Thymus (tissue), 11 donors: ENCODE results near the gene VTI1A. TPM values are rescaled to one million over a fixed set of nuclear protein-coding genes. Genes with fewer than 3 reads are reported as not detected.

Source experiments
- DNase-seq, 9 donors: peaks; one replicate each; pipeline ENCODE4 v3.0.0-alpha.2; 2013; ENCODE audit warnings: low spot score in 9 of 9, low read depth in 6 of 9, missing footprints in 1 of 9
- H3K27ac ChIP-seq, 2 donors: one replicate each; pipeline ENCODE4 v1.5.1; 2013; ENCODE audit warnings: control low read depth in 1 of 2, low read depth in 1 of 2, low read length in 1 of 2, mild to moderate bottlenecking in 1 of 2, moderate library complexity in 1 of 2
- H3K27me3 ChIP-seq, 2 donors: one replicate each; pipeline ENCODE4 v1.5.1; 2013; ENCODE audit warnings: low read length in 1 of 2; ENCODE audit not compliant: control insufficient read depth in 2 of 2, insufficient read depth in 1 of 2
- H3K36me3 ChIP-seq, 2 donors: one replicate each; pipeline ENCODE4 v1.5.1; 2013; ENCODE audit warnings: low read length in 1 of 2, mild to moderate bottlenecking in 1 of 2, moderate library complexity in 1 of 2; ENCODE audit not compliant: control insufficient read depth in 2 of 2, insufficient read depth in 2 of 2
- H3K4me1 ChIP-seq, 2 donors: one replicate each; pipeline ENCODE4 v1.5.1; 2013; ENCODE audit warnings: low read length in 2 of 2; ENCODE audit not compliant: control insufficient read depth in 2 of 2, insufficient read depth in 2 of 2
- H3K4me3 ChIP-seq, 2 donors: one replicate each; pipeline ENCODE4 v1.5.1; 2013; ENCODE audit warnings: low read length in 2 of 2, control low read depth in 1 of 2, mild to moderate bottlenecking in 1 of 2
- H3K9me3 ChIP-seq, 2 donors: one replicate each; pipeline ENCODE4 v1.5.1; 2013; ENCODE audit warnings: low read length in 1 of 2, mild to moderate bottlenecking in 1 of 2; ENCODE audit not compliant: control insufficient read depth in 2 of 2, insufficient read depth in 1 of 2
- WGBS: extraction: QIAGEN DNeasy Blood & Tissue Kit; methylation state at CpG from one replicate; pipeline ENCODE4 v1.1.7; 2013; 5-methylcytosine and 5-hydroxymethylcytosine counted together
- polyA plus RNA-seq: library from polyadenylated mRNA; stranded (reverse); fragments of 200-250 nt; gene quantifications from one replicate; pipeline ENCODE4 v1.2.3, GENCODE V29; 2013
- total RNA-seq: library from RNA; stranded (reverse); fragments of 120-200 nt; gene quantifications from one replicate; pipeline ENCODE4 v1.2.4, GENCODE V29; 2013
- donor health status: healthy.

The VTI1A gene
- total and polyA plus RNA-seq, 2 donors: 15.9 to 27.0 TPM

DNA sequence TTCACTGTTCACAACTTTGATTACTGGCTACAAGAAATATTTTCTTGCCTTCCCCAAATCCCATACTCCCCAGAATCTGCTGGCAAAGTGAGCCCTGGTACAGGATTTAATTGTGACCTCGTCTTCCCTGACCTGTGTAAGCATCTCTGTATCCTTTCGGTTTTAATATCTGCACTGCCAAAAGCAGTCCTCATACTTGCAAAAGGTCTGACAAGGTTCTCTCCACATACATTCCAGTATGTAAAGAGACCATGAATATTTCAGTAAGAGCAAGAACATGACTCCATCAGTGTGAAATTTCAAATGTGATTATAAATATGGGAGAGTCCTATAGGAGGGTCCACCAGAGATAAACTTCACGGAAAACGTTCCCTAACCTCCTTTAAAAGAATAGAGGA lies 369.0 kb downstream of the VTI1A start:
- no peaks in the 10 kb centered on the region for H3K9me3 ChIP-seq
- H3K27me3 ChIP-seq: no peaks in the 10 kb centered on the region
- WGBS: 91% methylated on average over 4 of the region's 4 CpGs
- no peak for DNase-seq
- H3K4me1 ChIP-seq: peaks cover 0 to 22% of the 10 kb centered on the region in 2 donors
- peaks cover 3 to 4% of the 10 kb centered on the region in 2 donors for H3K36me3 ChIP-seq
- no peak overlapping the region for H3K4me3 ChIP-seq
- H3K27ac ChIP-seq: no peak overlapping the region

DNA sequence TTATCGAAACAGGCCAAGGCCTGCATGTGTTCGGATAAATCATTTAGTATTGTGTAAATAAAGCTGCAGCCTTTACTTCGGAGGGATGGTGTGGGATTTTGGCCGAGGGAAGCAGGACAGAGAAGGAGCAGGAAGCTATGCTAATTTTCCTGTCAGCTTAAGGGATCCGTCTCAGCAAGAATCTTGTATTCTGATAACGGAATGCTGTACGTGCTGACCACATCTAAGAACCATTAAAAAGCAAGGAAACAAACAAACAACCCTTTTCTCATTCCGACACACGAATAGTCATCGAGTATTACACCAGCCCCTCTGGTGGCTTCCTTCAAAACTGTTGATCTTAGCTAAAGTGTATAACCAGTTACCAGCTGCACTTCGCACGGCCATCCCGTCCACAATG lies 369.9 kb downstream of the VTI1A start:
- DNase-seq: no peak

DNA sequence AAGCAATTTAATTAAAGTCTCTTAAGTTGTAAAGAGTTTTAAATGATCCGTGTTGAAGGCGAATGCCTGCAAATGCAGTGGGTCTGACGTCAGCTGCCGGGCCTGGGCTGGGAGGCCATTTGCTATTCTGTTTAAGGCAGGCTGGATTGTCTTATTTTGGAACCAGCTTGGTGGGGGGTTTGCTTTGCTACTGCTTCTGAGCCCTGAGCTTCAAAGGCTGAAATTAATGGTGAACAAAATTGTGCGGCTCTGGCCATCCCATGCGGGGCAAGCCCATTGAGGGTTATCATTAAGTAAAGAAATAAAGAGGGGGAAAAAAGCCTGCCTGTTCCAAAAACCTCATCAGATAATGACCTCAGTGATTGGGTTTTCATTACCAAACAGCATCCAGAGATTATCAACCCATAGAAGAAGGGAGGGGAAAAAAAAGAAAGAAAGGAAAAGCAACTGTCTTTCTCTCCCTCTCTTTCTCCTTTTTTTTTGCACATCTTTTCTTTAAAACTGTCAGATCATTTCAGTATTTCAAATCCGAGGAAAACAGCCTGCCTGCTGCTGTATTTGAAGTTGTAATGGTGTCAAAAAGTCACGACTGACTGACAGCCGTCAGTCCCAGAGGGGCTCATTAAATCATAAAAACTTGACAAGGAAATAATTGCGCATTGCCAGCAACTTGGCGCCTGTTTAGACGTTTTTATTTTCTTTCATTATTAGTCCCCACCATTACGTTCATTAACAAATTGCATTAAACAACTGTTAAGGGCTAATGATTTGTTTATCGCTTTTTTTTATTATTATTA lies 371.2 kb downstream of the VTI1A start:
- Histone ChIP-seq H3K4me3 (no peak overlapping the region), H3K4me1 (peaks cover 0 to 18% of the 10 kb centered on the region in 2 donors)
- WGBS: 98% methylated on average over 14 of the region's 14 CpGs

More for the DNA sequence above, 369.9 kb downstream of the VTI1A start:
- Histone ChIP-seq H3K4me3 (no peak overlapping the region), H3K27ac (no peak overlapping the region), H3K36me3 (peaks cover 3 to 4% of the 10 kb centered on the region in 2 donors), H3K9me3 (no peaks in the 10 kb centered on the region), H3K4me1 (peaks cover 0 to 22% of the 10 kb centered on the region in 2 donors), H3K27me3 (no peaks in the 10 kb centered on the region)
- WGBS: 96% methylated on average over 13 of the region's 13 CpGs

DNA sequence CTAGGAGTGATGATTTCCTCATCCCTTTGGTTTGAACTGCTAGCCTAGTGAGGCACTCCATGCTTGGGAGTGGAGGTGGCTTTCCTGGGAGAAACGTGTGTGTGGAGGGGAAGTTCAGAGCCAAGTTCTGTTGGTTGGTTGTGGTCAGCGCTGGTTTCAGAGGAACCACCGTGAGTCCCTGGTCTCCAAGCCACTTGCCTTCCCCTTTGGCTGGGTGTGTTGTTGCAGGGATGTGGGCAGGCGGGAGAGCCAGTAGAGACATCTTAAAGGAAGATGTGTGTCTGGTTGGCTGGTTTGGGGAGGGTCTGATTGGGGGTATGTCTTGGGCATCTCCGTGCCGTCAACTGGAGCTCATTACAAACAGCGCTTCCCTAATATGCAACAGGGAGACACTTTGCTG lies 372.2 kb downstream of the VTI1A start:
- peaks cover 3 to 4% of the 10 kb centered on the region in 2 donors for H3K36me3 ChIP-seq
- DNase-seq: no peak
- WGBS: 90% methylated on average over 7 of the region's 7 CpGs
- no peaks in the 10 kb centered on the region for H3K9me3 ChIP-seq
- peaks cover 0 to 15% of the 10 kb centered on the region in 2 donors for H3K4me1 ChIP-seq
- no peak overlapping the region for H3K4me3 ChIP-seq
- no peak overlapping the region for H3K27ac ChIP-seq
- no peaks in the 10 kb centered on the region for H3K27me3 ChIP-seq

More for the DNA sequence above, 371.2 kb downstream of the VTI1A start:
- Histone ChIP-seq H3K36me3 (peaks cover 3 to 4% of the 10 kb centered on the region in 2 donors), H3K27ac (no peak overlapping the region), H3K27me3 (no peaks in the 10 kb centered on the region), H3K9me3 (no peaks in the 10 kb centered on the region)
- DNase-seq: no peak

DNA sequence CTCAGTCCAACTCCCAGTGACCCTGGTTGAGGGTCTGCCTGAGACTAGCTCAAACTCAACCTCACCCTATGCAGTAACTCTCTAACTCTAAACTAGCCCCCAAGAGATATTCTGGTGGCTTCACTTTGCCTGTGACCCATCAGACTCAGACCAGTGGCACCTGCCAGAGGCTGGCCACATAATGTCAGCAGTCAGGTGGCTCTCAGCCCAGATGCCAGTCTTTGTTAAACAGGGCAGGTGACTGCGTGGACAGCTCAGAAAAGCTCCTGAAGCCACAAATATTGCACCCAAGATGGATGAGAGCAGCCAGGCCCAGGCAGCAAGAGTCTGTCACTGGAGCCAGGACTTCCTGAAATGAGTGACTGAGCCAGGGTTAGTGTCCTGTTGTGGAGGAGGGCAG lies 373.3 kb downstream of the VTI1A start:
- peaks cover 6 to 13% of the 10 kb centered on the region in 2 donors for H3K4me1 ChIP-seq
- no peaks in the 10 kb centered on the region for H3K27me3 ChIP-seq
- H3K36me3 ChIP-seq: peaks cover 3% of the 10 kb centered on the region in 2 donors
- H3K9me3 ChIP-seq: no peaks in the 10 kb centered on the region
- no peak overlapping the region for H3K4me3 ChIP-seq
- H3K27ac ChIP-seq: no peak overlapping the region
- DNase-seq: no peak
- WGBS: 98% methylated on average over 1 of the region's 1 CpG

DNA sequence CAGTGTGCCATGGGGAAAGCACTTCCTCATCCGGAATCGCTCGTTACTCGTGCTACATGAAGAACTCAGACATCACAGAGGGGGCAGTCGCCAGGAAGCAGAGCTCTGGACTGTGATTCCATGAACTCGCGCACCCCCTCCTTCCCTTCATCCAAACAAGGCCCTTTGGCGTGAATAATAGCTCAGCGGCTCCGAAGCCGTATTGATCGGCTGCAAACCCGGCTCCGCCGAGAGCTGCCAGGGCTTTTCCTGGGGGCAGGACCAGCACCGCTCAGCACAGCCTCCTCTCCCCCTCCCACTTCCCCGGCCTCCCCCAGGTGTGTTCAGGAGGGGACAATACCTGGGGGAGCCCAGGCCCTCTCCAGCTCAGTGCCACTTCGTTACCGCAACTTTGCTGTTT lies 374.0 kb downstream of the VTI1A start:
- Histone ChIP-seq H3K4me1 (peaks cover 6 to 10% of the 10 kb centered on the region in 2 donors), H3K36me3 (no peaks in the 10 kb centered on the region), H3K27ac (no peak overlapping the region), H3K27me3 (no peaks in the 10 kb centered on the region), H3K4me3 (no peak overlapping the region), H3K9me3 (no peaks in the 10 kb centered on the region)
- DNase-seq: no peak
- WGBS: 98% methylated on average over 19 of the region's 19 CpGs

DNA sequence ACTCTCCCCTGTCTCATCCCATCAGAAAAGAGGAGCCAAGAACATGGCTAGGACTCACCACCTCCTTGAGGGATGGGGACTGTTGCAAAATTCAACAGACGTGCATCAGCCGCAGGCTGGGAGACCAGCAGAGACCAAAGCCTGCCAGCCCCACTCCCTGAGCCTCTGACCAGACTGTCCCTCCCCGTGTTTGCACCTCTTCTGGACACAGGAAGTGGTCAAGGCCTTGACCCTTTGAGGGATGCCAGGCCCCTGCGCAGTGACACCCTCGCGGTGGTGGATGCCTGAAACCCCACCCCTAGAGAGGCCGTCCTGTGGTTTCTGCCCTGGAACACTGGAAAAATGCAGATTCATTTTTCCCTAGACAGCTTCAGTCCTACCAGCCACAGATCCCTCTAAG lies 374.6 kb downstream of the VTI1A start:
- no peak overlapping the region for H3K4me3 ChIP-seq
- no peaks in the 10 kb centered on the region for H3K9me3 ChIP-seq
- no peaks in the 10 kb centered on the region for H3K27me3 ChIP-seq
- H3K4me1 ChIP-seq: peaks cover 6 to 10% of the 10 kb centered on the region in 2 donors
- DNase-seq: no peak
- no peaks in the 10 kb centered on the region for H3K36me3 ChIP-seq
- no peak overlapping the region for H3K27ac ChIP-seq
- 96% methylated on average over 7 of the region's 7 CpGs for WGBS

DNA sequence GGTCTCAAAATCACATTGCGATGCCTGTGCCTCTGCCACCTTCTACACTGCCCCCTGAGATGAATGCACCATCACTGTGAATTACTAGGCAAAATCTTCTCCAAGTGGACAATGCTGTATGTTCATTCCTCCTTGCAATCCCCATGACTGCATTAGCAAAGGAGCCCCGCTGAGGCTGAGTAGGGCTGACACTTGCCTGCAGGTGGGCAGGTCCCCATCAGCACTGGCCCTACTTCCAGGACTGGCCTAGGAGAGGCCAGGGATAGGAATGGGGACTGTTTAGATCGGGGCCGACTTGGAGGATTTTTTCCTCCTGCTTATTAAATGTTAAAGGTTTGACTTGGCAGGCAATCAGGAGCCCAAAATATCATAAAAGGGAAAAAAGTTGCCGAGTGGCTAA lies 376.0 kb downstream of the VTI1A start:
- H3K27ac ChIP-seq: no peak overlapping the region
- H3K4me3 ChIP-seq: no peak overlapping the region
- no peak for DNase-seq
- peaks cover 6 to 10% of the 10 kb centered on the region in 2 donors for H3K4me1 ChIP-seq
- no peaks in the 10 kb centered on the region for H3K36me3 ChIP-seq
- no peaks in the 10 kb centered on the region for H3K27me3 ChIP-seq
- no peaks in the 10 kb centered on the region for H3K9me3 ChIP-seq
- WGBS: 98% methylated on average over 5 of the region's 5 CpGs

DNA sequence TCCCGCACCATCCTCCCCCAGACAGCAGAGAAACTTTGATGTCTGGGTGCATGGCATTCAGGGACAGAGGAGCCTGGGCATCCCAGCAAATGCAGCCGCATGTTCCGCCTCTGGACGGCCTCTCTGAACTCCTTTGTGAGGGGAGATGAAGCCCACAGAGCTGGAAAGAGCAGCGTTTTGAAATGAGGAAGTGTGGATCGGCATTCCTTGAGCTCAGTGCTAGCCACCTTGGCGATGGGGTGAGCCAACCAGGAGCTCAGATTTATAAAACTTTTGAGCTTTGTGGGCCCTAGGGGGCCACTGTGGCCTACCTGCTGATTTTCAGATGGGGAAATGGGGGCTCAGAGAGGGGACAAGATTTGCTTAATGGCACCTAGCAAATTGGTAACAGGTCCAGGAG lies 376.6 kb downstream of the VTI1A start:
- H3K4me3 ChIP-seq: no peak overlapping the region
- no peaks in the 10 kb centered on the region for H3K27me3 ChIP-seq
- WGBS: 92% methylated on average over 7 of the region's 7 CpGs
- H3K36me3 ChIP-seq: no peaks in the 10 kb centered on the region
- H3K27ac ChIP-seq: no peak overlapping the region
- H3K4me1 ChIP-seq: peaks cover 6 to 10% of the 10 kb centered on the region in 2 donors
- H3K9me3 ChIP-seq: no peaks in the 10 kb centered on the region
- DNase-seq: no peak
